Right atrium auricular region (tissue), 2 donors: ENCODE data around the gene TMEM213. TPM values are rescaled to one million over a fixed set of nuclear protein-coding genes. Genes with fewer than 3 reads are reported as not detected.
"Not testable (repeated sequence)": the region's sequence is repeated elsewhere in the genome, so short reads cannot be mapped to it uniquely, and the experiment has no call there.

Source experiments
- DNase-seq: peaks from one replicate; pipeline ENCODE4 v3.0.0-alpha.2; 2019; ENCODE audit warnings: low spot score
- H3K27ac ChIP-seq, 2 donors: fragments of 200-600 bp; sonication (generic); 1 replicate in 1 of 2; 2 replicates in 1 of 2; pipeline ENCODE4 v1.5.1; 2016 to 2019
- H3K27me3 ChIP-seq, 2 donors: fragments of 200-600 bp; sonication (generic); one replicate each; pipeline versions ENCODE4 v1.5.1 to v1.6.0; 2017 to 2019
- H3K36me3 ChIP-seq: fragments of 200-600 bp; sonication (generic); one replicate; pipeline ENCODE4 v1.5.1; 2016
- H3K4me1 ChIP-seq, 2 donors: fragments of 200-600 bp; sonication (generic); one replicate each; pipeline versions ENCODE4 v1.5.1 to v1.6.0; 2017 to 2019
- H3K4me3 ChIP-seq, 2 donors: fragments of 200-600 bp; sonication (generic); 1 replicate in 1 of 2; 2 replicates in 1 of 2; pipeline ENCODE4 v1.5.1; 2017 to 2019; ENCODE audit warnings: mild to moderate bottlenecking in 1 of 2, moderate library complexity in 1 of 2
- H3K9me3 ChIP-seq, 2 donors: fragments of 200-600 bp; sonication (generic); one replicate each; pipeline ENCODE4 v1.5.1; 2019
- CTCF ChIP-seq, 2 donors: fragments of 200-600 bp; sonication (generic); IDR thresholded peaks; one replicate each; pipeline ENCODE4 v1.5.1; 2019; ENCODE audit warnings: antibody characterized with exemption in 2 of 2
- total RNA-seq, 2 donors: library from RNA; depleted of rRNA; stranded (reverse); fragments of >200 nt; gene quantifications; one replicate each; pipeline ENCODE4 v1.1.0, GENCODE V29; 2016

The TMEM213 gene
- total RNA-seq, 2 donors from 2014 or later, result not detected

GRCh38 chr7:138776166-138776833 lies 21.5 kb upstream of the TMEM213 start:
- Histone ChIP-seq H3K4me1 (no peaks in the 10 kb centered on the region), H3K27me3 (no peaks in the 10 kb centered on the region), H3K4me3 (no peak overlapping the region), H3K27ac (no peak overlapping the region), H3K9me3 (no peaks in the 10 kb centered on the region), H3K36me3 (no peaks in the 10 kb centered on the region)
- DNase-seq, result no peak
- TF ChIP-seq CTCF (IDR thresholded peaks at IDR 0.05), result no peak

GRCh38 chr7:138781004-138781403 lies 16.8 kb upstream of the TMEM213 start:
- no peak for TF ChIP-seq CTCF (IDR thresholded peaks at IDR 0.05)
- Histone ChIP-seq H3K4me3 (no peak overlapping the region), H3K4me1 (no peaks in the 10 kb centered on the region), H3K36me3 (no peaks in the 10 kb centered on the region), H3K27ac (no peak overlapping the region), H3K9me3 (no peaks in the 10 kb centered on the region), H3K27me3 (no peaks in the 10 kb centered on the region)
- no peak for DNase-seq

GRCh38 chr7:138784692-138785091 lies 13.1 kb upstream of the TMEM213 start:
- TF ChIP-seq CTCF (IDR thresholded peaks at IDR 0.05), result no peak

GRCh38 chr7:138785587-138786437 lies 12.0 kb upstream of the TMEM213 start:
- H3K27ac ChIP-seq, result no peak overlapping the region
- H3K4me3 ChIP-seq, result no peak overlapping the region
- H3K27me3 ChIP-seq, result no peaks in the 10 kb centered on the region
- no peaks in the 10 kb centered on the region for H3K4me1 ChIP-seq
- no peak for TF ChIP-seq CTCF (IDR thresholded peaks at IDR 0.05)
- no peak for DNase-seq
- no peaks in the 10 kb centered on the region for H3K9me3 ChIP-seq
- H3K36me3 ChIP-seq, result no peaks in the 10 kb centered on the region

More at GRCh38 chr7:138784692-138785091, 13.1 kb upstream of the TMEM213 start:
- Histone ChIP-seq H3K36me3 (no peaks in the 10 kb centered on the region), H3K9me3 (no peaks in the 10 kb centered on the region), H3K4me3 (no peak overlapping the region), H3K27me3 (no peaks in the 10 kb centered on the region), H3K27ac (no peak overlapping the region), H3K4me1 (no peaks in the 10 kb centered on the region)
- no peak for DNase-seq

GRCh38 chr7:138796038-138796615 lies 1.7 kb upstream of the TMEM213 start:
- H3K27ac ChIP-seq, result no peak overlapping the region

GRCh38 chr7:138797046-138797445 lies 748 bp upstream of the TMEM213 start:
- DNase-seq, H3K27me3 ChIP-seq, H3K4me3 ChIP-seq, H3K36me3 ChIP-seq, H3K4me1 ChIP-seq, H3K27ac ChIP-seq, H3K9me3 ChIP-seq: not testable (repeated sequence)

More at GRCh38 chr7:138796038-138796615, 1.7 kb upstream of the TMEM213 start:
- Histone ChIP-seq H3K4me3 (no peak overlapping the region), H3K9me3 (no peaks in the 10 kb centered on the region), H3K4me1 (no peaks in the 10 kb centered on the region), H3K36me3 (no peaks in the 10 kb centered on the region), H3K27me3 (no peaks in the 10 kb centered on the region)
- no peak for TF ChIP-seq CTCF (IDR thresholded peaks at IDR 0.05)
- DNase-seq, result no peak
